Measurements from ENCODE around the gene PGLYRP3. TPM values are rescaled to one million over a fixed set of nuclear protein-coding genes. Genes with fewer than 3 reads are reported as not detected.

The PGLYRP3 gene
- total and polyA plus RNA-seq, 9 of the 15 experiments (the other 6 are each of a cell fraction or from before 2014, with no cell fraction given), result not detected

DNA sequence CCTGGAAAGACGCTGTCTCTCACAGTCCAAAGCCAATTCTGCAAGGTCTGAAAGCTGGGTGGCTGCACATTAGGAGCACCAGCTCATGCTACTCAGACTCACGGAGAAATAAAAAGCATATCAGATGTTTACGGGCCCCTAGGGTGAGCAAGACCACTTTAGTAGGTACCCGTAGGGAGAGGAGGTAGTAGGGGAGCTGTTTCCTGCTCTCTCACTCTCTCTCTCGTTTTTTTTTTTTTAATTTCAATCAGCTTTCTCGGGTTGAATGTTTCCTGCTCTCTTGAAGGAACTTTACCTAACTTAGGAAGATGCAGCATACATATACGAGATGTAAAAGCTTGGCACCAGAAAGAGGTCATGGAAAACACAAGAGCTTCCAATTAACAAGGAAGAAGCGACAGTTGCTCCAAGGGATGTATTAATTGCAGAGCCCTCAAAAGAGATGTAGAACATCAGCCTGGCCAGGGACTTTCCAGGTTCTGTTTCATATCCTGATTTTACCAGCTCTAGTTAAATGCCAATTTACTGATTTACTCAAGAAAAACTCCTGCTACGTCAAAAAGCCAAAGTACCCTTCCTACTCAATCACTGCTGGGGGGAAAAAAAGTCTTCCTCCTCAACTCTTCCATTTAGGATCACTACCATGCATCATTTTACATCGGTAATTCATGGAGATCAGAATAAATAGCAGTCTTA, 50.1 kb downstream of the PGLYRP3 start:
- ChIA-PET POLR2A (interaction anchor here (0.9 to 1.6 kb wide), 3 partner anchors 24 to 332 kb away, joined by 3 read pairs; no protein-coding TSS in a partner anchor), CTCF (ENCODE audit: low intra/inter-chr PET ratio) (no interaction called here)
- WGBS (ENCODE audit: insufficient coverage, low coverage, missing lambda C conversion rate), result 1% methylated on average over 10 of the region's 10 CpGs
- Histone ChIP-seq H3K27me3 (ENCODE audit: control insufficient read depth in 2 of 2, insufficient read depth in 2 of 2, low read length in 2 of 2) (peaks cover 35 to 49% of the 10 kb centered on the region in 2 experiments), H4K20me1 (replicated peaks; ENCODE audit: control insufficient read depth, insufficient read depth, low read length) (no peaks in the 10 kb centered on the region; the same call in 1 of the 2 replicates), H3K9me1 (ENCODE audit: control insufficient read depth, insufficient read depth, low read length) (no peaks in the 10 kb centered on the region), H3K4me2 (ENCODE audit: insufficient read depth, low read length) (no peak overlapping the region), H3K9me3 (replicated peaks; ENCODE audit: control insufficient read depth, insufficient read depth, low read depth, low read length) (no peaks in the 10 kb centered on the region), H3K27ac (ENCODE audit: extremely low read depth, low read depth, low read length) (no peak overlapping the region), H3K79me2 (ENCODE audit: control insufficient read depth, insufficient read depth, low read length) (no peaks in the 10 kb centered on the region), H3K36me3 (ENCODE audit: control insufficient read depth, insufficient read depth, low read length) (no peaks in the 10 kb centered on the region), H3K4me1 (replicated peaks in 1 of 2; ENCODE audit: control insufficient read depth in 2 of 2, insufficient read depth in 2 of 2, low read length in 2 of 2) (peaks cover 0 to 8% of the 10 kb centered on the region in 2 experiments; a peak in 2 of 5 replicates), H3K4me3 (no peak overlapping the region), H2AFZ (ENCODE audit: low read depth, low read length) (no peak overlapping the region), H3K9ac (ENCODE audit: insufficient read depth in 1 of 2, low read depth in 2 of 2, low read length in 2 of 2) (no peak overlapping the region)
- ATAC-seq (no peak), FAIRE-seq (no peak), DNase-seq (ENCODE audit: extremely low read depth in 1 of 4, low spot score in 3 of 4) (no peak)
- intact Hi-C loops (cut with micrococcal nuclease) (no loop called here), in situ Hi-C loops (cut with MboI) (no loop called here)
- no TSS peak for BruUV-seq (replicated peaks)
- TF ChIP-seq, protein P1, sequence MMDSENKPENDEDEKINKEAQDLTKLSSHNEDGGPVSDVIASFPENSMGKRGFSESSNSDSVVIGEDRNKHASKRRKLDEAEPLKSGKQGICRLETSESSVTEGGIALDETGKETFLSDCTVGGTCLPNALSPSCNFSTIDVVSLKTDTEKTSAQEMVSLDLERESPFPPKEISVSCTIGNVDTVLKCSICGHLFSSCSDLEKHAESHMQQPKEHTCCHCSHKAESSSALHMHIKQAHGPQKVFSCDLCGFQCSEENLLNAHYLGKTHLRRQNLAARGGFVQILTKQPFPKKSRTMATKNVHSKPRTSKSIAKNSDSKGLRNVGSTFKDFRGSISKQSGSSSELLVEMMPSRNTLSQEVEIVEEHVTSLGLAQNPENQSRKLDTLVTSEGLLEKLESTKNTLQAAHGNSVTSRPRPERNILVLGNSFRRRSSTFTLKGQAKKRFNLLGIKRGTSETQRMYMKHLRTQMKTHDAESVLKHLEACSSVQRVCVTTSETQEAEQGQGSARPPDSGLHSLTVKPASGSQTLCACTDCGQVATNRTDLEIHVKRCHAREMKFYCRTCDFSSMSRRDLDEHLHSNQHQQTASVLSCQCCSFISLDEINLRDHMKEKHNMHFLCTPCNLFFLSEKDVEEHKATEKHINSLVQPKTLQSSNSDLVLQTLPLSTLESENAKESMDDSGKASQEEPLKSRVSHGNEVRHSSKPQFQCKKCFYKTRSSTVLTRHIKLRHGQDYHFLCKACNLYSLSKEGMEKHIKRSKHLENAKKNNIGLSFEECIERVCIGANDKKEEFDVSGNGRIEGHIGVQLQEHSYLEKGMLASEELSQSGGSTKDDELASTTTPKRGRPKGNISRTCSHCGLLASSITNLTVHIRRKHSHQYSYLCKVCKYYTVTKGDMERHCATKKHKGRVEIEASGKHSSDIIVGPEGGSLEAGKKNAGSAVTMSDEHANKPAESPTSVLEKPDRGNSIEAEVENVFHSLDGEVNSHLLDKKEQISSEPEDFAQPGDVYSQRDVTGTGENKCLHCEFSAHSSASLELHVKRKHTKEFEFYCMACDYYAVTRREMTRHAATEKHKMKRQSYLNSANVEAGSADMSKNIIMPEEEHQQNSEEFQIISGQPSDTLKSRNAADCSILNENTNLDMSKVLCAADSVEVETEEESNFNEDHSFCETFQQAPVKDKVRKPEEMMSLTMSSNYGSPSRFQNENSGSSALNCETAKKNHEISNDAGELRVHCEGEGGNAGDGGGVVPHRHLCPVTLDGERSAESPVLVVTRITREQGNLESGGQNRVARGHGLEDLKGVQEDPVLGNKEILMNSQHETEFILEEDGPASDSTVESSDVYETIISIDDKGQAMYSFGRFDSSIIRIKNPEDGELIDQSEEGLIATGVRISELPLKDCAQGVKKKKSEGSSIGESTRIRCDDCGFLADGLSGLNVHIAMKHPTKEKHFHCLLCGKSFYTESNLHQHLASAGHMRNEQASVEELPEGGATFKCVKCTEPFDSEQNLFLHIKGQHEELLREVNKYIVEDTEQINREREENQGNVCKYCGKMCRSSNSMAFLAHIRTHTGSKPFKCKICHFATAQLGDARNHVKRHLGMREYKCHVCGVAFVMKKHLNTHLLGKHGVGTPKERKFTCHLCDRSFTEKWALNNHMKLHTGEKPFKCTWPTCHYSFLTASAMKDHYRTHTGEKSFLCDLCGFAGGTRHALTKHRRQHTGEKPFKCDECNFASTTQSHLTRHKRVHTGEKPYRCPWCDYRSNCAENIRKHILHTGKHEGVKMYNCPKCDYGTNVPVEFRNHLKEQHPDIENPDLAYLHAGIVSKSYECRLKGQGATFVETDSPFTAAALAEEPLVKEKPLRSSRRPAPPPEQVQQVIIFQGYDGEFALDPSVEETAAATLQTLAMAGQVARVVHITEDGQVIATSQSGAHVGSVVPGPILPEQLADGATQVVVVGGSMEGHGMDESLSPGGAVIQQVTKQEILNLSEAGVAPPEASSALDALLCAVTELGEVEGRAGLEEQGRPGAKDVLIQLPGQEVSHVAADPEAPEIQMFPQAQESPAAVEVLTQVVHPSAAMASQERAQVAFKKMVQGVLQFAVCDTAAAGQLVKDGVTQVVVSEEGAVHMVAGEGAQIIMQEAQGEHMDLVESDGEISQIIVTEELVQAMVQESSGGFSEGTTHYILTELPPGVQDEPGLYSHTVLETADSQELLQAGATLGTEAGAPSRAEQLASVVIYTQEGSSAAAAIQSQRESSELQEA (IDR thresholded peaks at IDR 0.05; ENCODE audit: low read depth), result no peak
- no peak for TF ChIP-seq NR3C1 (CRISPR knock-in tag; IDR thresholded peaks at IDR 0.05)
- no peak for TF ChIP-seq U2AF1 (optimal IDR thresholded peaks at IDR 0.05; ENCODE audit: low read depth, low read length)
- no peak for TF ChIP-seq ZZZ3 (IDR thresholded peaks at IDR 0.05)
- no peak for TF ChIP-seq KAT2B (IDR thresholded peaks at IDR 0.05; ENCODE audit: low read depth, low read length)
- TF ChIP-seq, protein P2, sequence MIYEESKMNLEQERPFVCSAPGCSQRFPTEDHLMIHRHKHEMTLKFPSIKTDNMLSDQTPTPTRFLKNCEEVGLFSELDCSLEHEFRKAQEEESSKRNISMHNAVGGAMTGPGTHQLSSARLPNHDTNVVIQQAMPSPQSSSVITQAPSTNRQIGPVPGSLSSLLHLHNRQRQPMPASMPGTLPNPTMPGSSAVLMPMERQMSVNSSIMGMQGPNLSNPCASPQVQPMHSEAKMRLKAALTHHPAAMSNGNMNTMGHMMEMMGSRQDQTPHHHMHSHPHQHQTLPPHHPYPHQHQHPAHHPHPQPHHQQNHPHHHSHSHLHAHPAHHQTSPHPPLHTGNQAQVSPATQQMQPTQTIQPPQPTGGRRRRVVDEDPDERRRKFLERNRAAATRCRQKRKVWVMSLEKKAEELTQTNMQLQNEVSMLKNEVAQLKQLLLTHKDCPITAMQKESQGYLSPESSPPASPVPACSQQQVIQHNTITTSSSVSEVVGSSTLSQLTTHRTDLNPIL (CRISPR knock-in tag; IDR thresholded peaks at IDR 0.05), result no peak
- no peak for TF ChIP-seq CBX2 (IDR thresholded peaks at IDR 0.05; ENCODE audit: insufficient read depth, low read length, poor library complexity, severe bottlenecking)
- no peak for TF ChIP-seq THAP12 (CRISPR knock-in tag; IDR thresholded peaks at IDR 0.05)
- no peak for TF ChIP-seq CBX3 (IDR thresholded peaks at IDR 0.05; ENCODE audit: borderline replicate concordance in 1 of 2, low read length in 2 of 2)
- TF ChIP-seq TAL1 (IDR thresholded peaks at IDR 0.05), result no peak

All from K562 (cell line).